ENCODE data around the gene TSPAN33.

The TSPAN33 gene

GRCh38 chr7:129189661-129190310, 45.3 kb downstream of the TSPAN33 start:
- no peak for TF ChIP-seq EZH2 (IDR thresholded peaks at IDR 0.05; ENCODE audit: borderline replicate concordance, low read depth, low read length, severe bottlenecking)
- TF ChIP-seq, protein P1, sequence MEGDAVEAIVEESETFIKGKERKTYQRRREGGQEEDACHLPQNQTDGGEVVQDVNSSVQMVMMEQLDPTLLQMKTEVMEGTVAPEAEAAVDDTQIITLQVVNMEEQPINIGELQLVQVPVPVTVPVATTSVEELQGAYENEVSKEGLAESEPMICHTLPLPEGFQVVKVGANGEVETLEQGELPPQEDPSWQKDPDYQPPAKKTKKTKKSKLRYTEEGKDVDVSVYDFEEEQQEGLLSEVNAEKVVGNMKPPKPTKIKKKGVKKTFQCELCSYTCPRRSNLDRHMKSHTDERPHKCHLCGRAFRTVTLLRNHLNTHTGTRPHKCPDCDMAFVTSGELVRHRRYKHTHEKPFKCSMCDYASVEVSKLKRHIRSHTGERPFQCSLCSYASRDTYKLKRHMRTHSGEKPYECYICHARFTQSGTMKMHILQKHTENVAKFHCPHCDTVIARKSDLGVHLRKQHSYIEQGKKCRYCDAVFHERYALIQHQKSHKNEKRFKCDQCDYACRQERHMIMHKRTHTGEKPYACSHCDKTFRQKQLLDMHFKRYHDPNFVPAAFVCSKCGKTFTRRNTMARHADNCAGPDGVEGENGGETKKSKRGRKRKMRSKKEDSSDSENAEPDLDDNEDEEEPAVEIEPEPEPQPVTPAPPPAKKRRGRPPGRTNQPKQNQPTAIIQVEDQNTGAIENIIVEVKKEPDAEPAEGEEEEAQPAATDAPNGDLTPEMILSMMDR (IDR thresholded peaks at IDR 0.05; ENCODE audit: borderline replicate concordance, extremely low read depth, low read length, poor library complexity, severe bottlenecking): no peak
- Histone ChIP-seq H3K4me3 (ENCODE audit: low read depth in 1 of 2, low read length in 2 of 2) (peak overlapping the region; percentile 70 to 75; a peak in 3 of 4 replicates), H2AFZ (ENCODE audit: low read depth, low read length) (peak overlapping the region; percentile 69), H3K36me3 (ENCODE audit: insufficient read depth, low read length) (no peaks in the 10 kb centered on the region; the same call in 1 of the 2 replicates), H3K27me3 (ENCODE audit: insufficient read depth, low read length, poor library complexity) (peaks cover 32% of the 10 kb centered on the region), H4K20me1 (ENCODE audit: insufficient read depth, low read length) (peaks cover 15% of the 10 kb centered on the region; the same call in 1 of the 2 replicates), H3K4me1 (ENCODE audit: insufficient read depth, low read length) (peaks cover 27% of the 10 kb centered on the region), H3K27ac (ENCODE audit: low read length) (no peak overlapping the region), H3K9me3 (ENCODE audit: insufficient read depth, low read length, severe bottlenecking) (no peaks in the 10 kb centered on the region), H3K4me2 (ENCODE audit: insufficient read depth, low read length) (peak overlapping the region; percentile 94), H3K9ac (ENCODE audit: low read depth, low read length) (peak overlapping the region; percentile 73), H3K79me2 (ENCODE audit: insufficient read depth, low read length) (no peaks in the 10 kb centered on the region; the same call in none of the 2 replicates)
- ATAC-seq (ENCODE audit: insufficient read depth, low read depth): no peak
- DNase-seq: no peak

- ATAC-seq (ENCODE audit: insufficient read depth, low read depth) (no peak), DNase-seq (no peak)
- Histone ChIP-seq H2AFZ (ENCODE audit: low read depth, low read length) (no peak overlapping the region), H3K79me2 (ENCODE audit: insufficient read depth, low read length) (no peaks in the 10 kb centered on the region; the same call in none of the 2 replicates), H3K4me2 (ENCODE audit: insufficient read depth, low read length) (peak overlapping the region; percentile 25; the same call in 1 of the 2 replicates), H3K9me3 (ENCODE audit: insufficient read depth, low read length, severe bottlenecking) (no peaks in the 10 kb centered on the region), H3K27ac (ENCODE audit: low read length) (no peak overlapping the region), H3K4me3 (ENCODE audit: low read depth in 1 of 2, low read length in 2 of 2) (no peak overlapping the region), H3K9ac (ENCODE audit: low read depth, low read length) (no peak overlapping the region), H3K27me3 (ENCODE audit: insufficient read depth, low read length, poor library complexity) (peaks cover 30% of the 10 kb centered on the region), H3K36me3 (ENCODE audit: insufficient read depth, low read length) (no peaks in the 10 kb centered on the region; the same call in 1 of the 2 replicates), H4K20me1 (ENCODE audit: insufficient read depth, low read length) (peaks cover 15% of the 10 kb centered on the region; the same call in 1 of the 2 replicates), H3K4me1 (ENCODE audit: insufficient read depth, low read length) (peaks cover 27% of the 10 kb centered on the region)
- TF ChIP-seq, protein P1 (IDR thresholded peaks at IDR 0.05; ENCODE audit: borderline replicate concordance, extremely low read depth, low read length, poor library complexity, severe bottlenecking): no peak
- no peak for TF ChIP-seq EZH2 (IDR thresholded peaks at IDR 0.05; ENCODE audit: borderline replicate concordance, low read depth, low read length, severe bottlenecking)
These were observed 46.8 kb downstream of the TSPAN33 start for GRCh38 chr7:129191272-129191671.

DNA sequence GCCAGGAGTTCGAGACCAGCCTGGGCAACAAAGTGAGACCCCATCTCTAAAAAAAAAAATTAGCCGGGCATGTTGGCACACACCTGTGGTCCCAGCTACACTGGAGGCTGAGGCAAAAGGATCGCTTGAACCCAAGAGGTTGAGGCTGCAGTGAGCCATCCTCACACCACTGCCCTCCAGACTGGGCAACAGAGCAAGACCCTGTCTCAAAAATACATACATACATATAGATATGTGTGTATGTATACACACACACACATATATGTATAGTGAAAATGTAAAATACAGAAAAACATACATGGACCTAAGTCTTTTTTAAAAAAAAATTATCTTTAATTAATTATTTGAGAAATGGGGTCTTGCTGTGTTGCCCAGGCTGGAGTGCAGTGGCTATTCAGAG, 49.4 kb downstream of the TSPAN33 start:
- TF ChIP-seq EZH2 (IDR thresholded peaks at IDR 0.05; ENCODE audit: borderline replicate concordance, low read depth, low read length, severe bottlenecking): no peak
- TF ChIP-seq, protein P1 (IDR thresholded peaks at IDR 0.05; ENCODE audit: borderline replicate concordance, extremely low read depth, low read length, poor library complexity, severe bottlenecking): no peak
- Histone ChIP-seq H3K4me2 (ENCODE audit: insufficient read depth, low read length) (no peak overlapping the region), H3K9me3 (ENCODE audit: insufficient read depth, low read length, severe bottlenecking) (no peaks in the 10 kb centered on the region), H2AFZ (ENCODE audit: low read depth, low read length) (no peak overlapping the region), H3K4me3 (ENCODE audit: low read depth in 1 of 2, low read length in 2 of 2) (no peak overlapping the region), H4K20me1 (ENCODE audit: insufficient read depth, low read length) (peaks cover 15% of the 10 kb centered on the region), H3K9ac (ENCODE audit: low read depth, low read length) (no peak overlapping the region), H3K27ac (ENCODE audit: low read length) (no peak overlapping the region), H3K27me3 (ENCODE audit: insufficient read depth, low read length, poor library complexity) (peaks cover 13% of the 10 kb centered on the region), H3K4me1 (ENCODE audit: insufficient read depth, low read length) (peaks cover 16% of the 10 kb centered on the region), H3K36me3 (ENCODE audit: insufficient read depth, low read length) (no peaks in the 10 kb centered on the region; the same call in 1 of the 2 replicates), H3K79me2 (ENCODE audit: insufficient read depth, low read length) (no peaks in the 10 kb centered on the region; the same call in none of the 2 replicates)
- ATAC-seq (ENCODE audit: insufficient read depth, low read depth) (no peak), DNase-seq (no peak)
